Skeletal muscle tissue (tissue), 4 donors: ENCODE measurements around the gene DNAJB14. TPM values are rescaled to one million over a fixed set of nuclear protein-coding genes. Genes with fewer than 3 reads are reported as not detected.

ENCODE experiments used
- H3K27ac ChIP-seq: one replicate; pipeline ENCODE4 v1.7.0; 2013; ENCODE audit warnings: mild to moderate bottlenecking, low read depth, low read length, inconsistent platforms
- H3K27me3 ChIP-seq, 3 donors: one replicate each; pipeline ENCODE4 v1.7.0; 2013; ENCODE audit warnings: low read length in 3 of 3; ENCODE audit not compliant: control insufficient read depth in 3 of 3, insufficient read depth in 3 of 3
- H3K36me3 ChIP-seq, 3 donors: one replicate each; pipeline ENCODE4 v1.7.0; 2013; ENCODE audit warnings: low read length in 3 of 3; ENCODE audit not compliant: control insufficient read depth in 3 of 3, insufficient read depth in 3 of 3
- H3K4me1 ChIP-seq, 3 donors: one replicate each; pipeline ENCODE4 v1.7.0; 2013; ENCODE audit warnings: low read length in 3 of 3, mild to moderate bottlenecking in 3 of 3; ENCODE audit not compliant: control insufficient read depth in 3 of 3, insufficient read depth in 3 of 3
- H3K4me3 ChIP-seq, 3 donors: one replicate each; pipeline ENCODE4 v1.7.0; 2013; ENCODE audit warnings: low read length in 3 of 3
- H3K9ac ChIP-seq, 3 donors: one replicate each; pipeline ENCODE4 v1.7.0; 2013; ENCODE audit warnings: low read length in 3 of 3, mild to moderate bottlenecking in 3 of 3, moderate library complexity in 2 of 3, low read depth in 1 of 3
- H3K9me3 ChIP-seq, 3 donors: one replicate each; pipeline ENCODE4 v1.7.0; 2013; ENCODE audit warnings: low read length in 3 of 3; ENCODE audit not compliant: control insufficient read depth in 3 of 3
- total RNA-seq: library from RNA; depleted of rRNA; stranded (reverse); fragments of >200 nt; gene quantifications from one replicate; pipeline ENCODE4 v1.2.3, GENCODE V29; 2014
- donor health status: Osteomylitis.

Gene DNAJB14
- total RNA-seq, 1 donor from 2014 or later, result 16.7 TPM

- no peaks in the 10 kb centered on the region for H3K9me3 ChIP-seq
- H3K4me3 ChIP-seq, result no peak overlapping the region
- no peak overlapping the region for H3K9ac ChIP-seq
- no peaks in the 10 kb centered on the region for H3K27me3 ChIP-seq
- H3K36me3 ChIP-seq, result peaks cover 19 to 40% (median 37%) of the 10 kb centered on the region in 3 donors
- no peaks in the 10 kb centered on the region for H3K4me1 ChIP-seq
- no peak overlapping the region for H3K27ac ChIP-seq
Measured at GRCh38 chr4:99878604-99879003, 67.8 kb downstream of the DNAJB14 start.

GRCh38 chr4:99876946-99877345 lies 69.5 kb downstream of the DNAJB14 start:
- Histone ChIP-seq H3K9ac (no peak overlapping the region), H3K36me3 (peaks cover 19 to 38% (median 36%) of the 10 kb centered on the region in 3 donors), H3K9me3 (no peaks in the 10 kb centered on the region), H3K4me3 (no peak overlapping the region), H3K4me1 (no peaks in the 10 kb centered on the region), H3K27me3 (no peaks in the 10 kb centered on the region), H3K27ac (no peak overlapping the region)

GRCh38 chr4:99875071-99875470 lies 71.3 kb downstream of the DNAJB14 start:
- H3K9me3 ChIP-seq, result no peaks in the 10 kb centered on the region
- H3K27me3 ChIP-seq, result no peaks in the 10 kb centered on the region
- no peaks in the 10 kb centered on the region for H3K4me1 ChIP-seq
- no peak overlapping the region for H3K9ac ChIP-seq
- no peak overlapping the region for H3K4me3 ChIP-seq
- H3K36me3 ChIP-seq, result peaks cover 7 to 20% (median 19%) of the 10 kb centered on the region in 3 donors
- no peak overlapping the region for H3K27ac ChIP-seq

- H3K27ac ChIP-seq, result no peak overlapping the region
- H3K9me3 ChIP-seq, result no peaks in the 10 kb centered on the region
- H3K27me3 ChIP-seq, result no peaks in the 10 kb centered on the region
- H3K9ac ChIP-seq, result no peak overlapping the region
- H3K4me3 ChIP-seq, result no peak overlapping the region
- no peaks in the 10 kb centered on the region for H3K36me3 ChIP-seq
- peaks cover 0 to 6% (median 4%) of the 10 kb centered on the region in 3 donors for H3K4me1 ChIP-seq
Measured at GRCh38 chr4:99872570-99872969, 73.8 kb downstream of the DNAJB14 start.

- peak overlapping the region in 2 of 3 donors; percentile 25 to 49 for H3K9ac ChIP-seq
- peak overlapping the region; percentile 36 to 44 (median 41) for H3K4me3 ChIP-seq
- no peaks in the 10 kb centered on the region for H3K36me3 ChIP-seq
- peaks cover 0 to 6% (median 4%) of the 10 kb centered on the region in 3 donors for H3K4me1 ChIP-seq
- H3K27ac ChIP-seq, result peak overlapping the region; percentile 73
- no peaks in the 10 kb centered on the region for H3K9me3 ChIP-seq
- H3K27me3 ChIP-seq, result no peaks in the 10 kb centered on the region
Measured at GRCh38 chr4:99868126-99868596, 78.3 kb downstream of the DNAJB14 start.

- H3K36me3 ChIP-seq, result no peaks in the 10 kb centered on the region
- H3K9ac ChIP-seq, result no peak overlapping the region
- peaks cover 0 to 6% (median 4%) of the 10 kb centered on the region in 3 donors for H3K4me1 ChIP-seq
- H3K4me3 ChIP-seq, result no peak overlapping the region
- peaks cover 0 to 2% (median 0%) of the 10 kb centered on the region in 3 donors for H3K27me3 ChIP-seq
- H3K9me3 ChIP-seq, result no peaks in the 10 kb centered on the region
- H3K27ac ChIP-seq, result no peak overlapping the region
Measured at GRCh38 chr4:99863804-99864203, 82.6 kb downstream of the DNAJB14 start.

GRCh38 chr4:99861120-99861905 lies 85.1 kb downstream of the DNAJB14 start:
- Histone ChIP-seq H3K4me3 (no peak overlapping the region), H3K27ac (no peak overlapping the region)

GRCh38 chr4:99860521-99860920 lies 85.9 kb downstream of the DNAJB14 start:
- Histone ChIP-seq H3K36me3 (no peaks in the 10 kb centered on the region), H3K27ac (no peak overlapping the region), H3K4me1 (no peaks in the 10 kb centered on the region), H3K4me3 (no peak overlapping the region), H3K9ac (no peak overlapping the region), H3K27me3 (peaks cover 0 to 2% (median 0%) of the 10 kb centered on the region in 3 donors), H3K9me3 (no peaks in the 10 kb centered on the region)

More at GRCh38 chr4:99861120-99861905, 85.1 kb downstream of the DNAJB14 start:
- Histone ChIP-seq H3K4me1 (no peaks in the 10 kb centered on the region), H3K9me3 (no peaks in the 10 kb centered on the region), H3K9ac (no peak overlapping the region), H3K36me3 (no peaks in the 10 kb centered on the region), H3K27me3 (peaks cover 0 to 2% (median 0%) of the 10 kb centered on the region in 3 donors)

- no peaks in the 10 kb centered on the region for H3K4me1 ChIP-seq
- no peak overlapping the region for H3K9ac ChIP-seq
- H3K9me3 ChIP-seq, result no peaks in the 10 kb centered on the region
- no peak overlapping the region for H3K4me3 ChIP-seq
- no peak overlapping the region for H3K27ac ChIP-seq
- peaks cover 0 to 2% (median 0%) of the 10 kb centered on the region in 3 donors for H3K27me3 ChIP-seq
- H3K36me3 ChIP-seq, result no peaks in the 10 kb centered on the region
Measured at GRCh38 chr4:99859618-99860017, 86.8 kb downstream of the DNAJB14 start.

- Histone ChIP-seq H3K4me3 (no peak overlapping the region), H3K36me3 (no peaks in the 10 kb centered on the region), H3K4me1 (no peaks in the 10 kb centered on the region), H3K9me3 (no peaks in the 10 kb centered on the region), H3K27me3 (peaks cover 0 to 2% (median 0%) of the 10 kb centered on the region in 3 donors), H3K27ac (no peak overlapping the region), H3K9ac (no peak overlapping the region)
Measured at GRCh38 chr4:99857307-99857706, 89.1 kb downstream of the DNAJB14 start.
